ENCODE data around the gene COL20A1.

COL20A1 gene

GRCh38 chr20:63361519-63362435 lies 68.8 kb downstream of the COL20A1 start:
- no peak overlapping the region for H3K27ac ChIP-seq
- H4K20me1 ChIP-seq, result peaks cover 0 to 83% (median 7%) of the 10 kb centered on the region in 11 experiments; a peak in 10 of 22 replicates
- no peak overlapping the region for H3K4me3 ChIP-seq
- H3K4me2 ChIP-seq, result peak overlapping the region in 7 of 11 experiments; percentile 16 to 53 (median 24); a peak in 8 of 22 replicates
- no peaks in the 10 kb centered on the region for H3K36me3 ChIP-seq
- H3K27me3 ChIP-seq, result peaks cover 45 to 74% (median 57%) of the 10 kb centered on the region in 11 experiments
- no peak overlapping the region for H3K9ac ChIP-seq
- H3K9me3 ChIP-seq (replicated peaks in 1 of 11), result no peaks in the 10 kb centered on the region
- no peak for TF ChIP-seq Cebpa-rat (IDR thresholded peaks at IDR 0.05)
- H3K4me1 ChIP-seq, result peaks cover 0 to 26% (median 17%) of the 10 kb centered on the region in 10 experiments; a peak in 12 of 20 replicates

- Histone ChIP-seq H3K4me3 (no peak overlapping the region), H3K27ac (no peak overlapping the region), H3K9ac (no peak overlapping the region), H3K9me3 (replicated peaks in 1 of 11) (no peaks in the 10 kb centered on the region), H3K27me3 (peaks cover 45 to 69% (median 57%) of the 10 kb centered on the region in 11 experiments), H3K4me1 (peaks cover 0 to 33% (median 24%) of the 10 kb centered on the region in 10 experiments; a peak in 14 of 20 replicates), H3K36me3 (no peaks in the 10 kb centered on the region), H4K20me1 (peaks cover 0 to 87% (median 7%) of the 10 kb centered on the region in 11 experiments; a peak in 10 of 22 replicates), H3K4me2 (no peak overlapping the region)
- TF ChIP-seq Cebpa-rat (IDR thresholded peaks at IDR 0.05), result no peak
Observed at GRCh38 chr20:63362436-63363009, 69.5 kb downstream of the COL20A1 start.

- peaks cover 0 to 83% (median 7%) of the 10 kb centered on the region in 11 experiments; a peak in 10 of 22 replicates for H4K20me1 ChIP-seq
- no peaks in the 10 kb centered on the region for H3K9me3 ChIP-seq (replicated peaks in 1 of 11)
- peaks cover 45 to 61% (median 53%) of the 10 kb centered on the region in 11 experiments for H3K27me3 ChIP-seq
- no peak overlapping the region for H3K4me3 ChIP-seq
- peaks cover 0 to 35% (median 26%) of the 10 kb centered on the region in 10 experiments; a peak in 14 of 20 replicates for H3K4me1 ChIP-seq
- no peak overlapping the region for H3K27ac ChIP-seq
- H3K9ac ChIP-seq, result no peak overlapping the region
- TF ChIP-seq Cebpa-rat (IDR thresholded peaks at IDR 0.05), result no peak
- H3K4me2 ChIP-seq, result no peak overlapping the region
- H3K36me3 ChIP-seq, result no peaks in the 10 kb centered on the region
Observed at GRCh38 chr20:63363013-63363957, 70.3 kb downstream of the COL20A1 start.

GRCh38 chr20:63363981-63364561 lies 71.1 kb downstream of the COL20A1 start:
- H3K36me3 ChIP-seq, result no peaks in the 10 kb centered on the region
- peaks cover 38 to 53% (median 45%) of the 10 kb centered on the region in 11 experiments for H3K27me3 ChIP-seq
- peaks cover 0 to 85% (median 7%) of the 10 kb centered on the region in 11 experiments; a peak in 10 of 22 replicates for H4K20me1 ChIP-seq

GRCh38 chr20:63364801-63365585 lies 72.0 kb downstream of the COL20A1 start:
- Histone ChIP-seq H3K36me3 (no peaks in the 10 kb centered on the region), H3K4me1 (peaks cover 0 to 35% (median 26%) of the 10 kb centered on the region in 10 experiments; a peak in 14 of 20 replicates), H4K20me1 (peaks cover 0 to 87% (median 7%) of the 10 kb centered on the region in 11 experiments; a peak in 10 of 22 replicates), H3K4me2 (peak overlapping the region in 6 of 11 experiments; percentile 7 to 54 (median 42); a peak in 9 of 22 replicates), H3K27me3 (peaks cover 29 to 44% (median 35%) of the 10 kb centered on the region in 11 experiments), H3K9ac (no peak overlapping the region), H3K9me3 (replicated peaks in 1 of 11) (no peaks in the 10 kb centered on the region), H3K27ac (no peak overlapping the region), H3K4me3 (no peak overlapping the region)
- no peak for TF ChIP-seq Cebpa-rat (IDR thresholded peaks at IDR 0.05)

More at GRCh38 chr20:63363981-63364561, 71.1 kb downstream of the COL20A1 start:
- peaks cover 0 to 35% (median 26%) of the 10 kb centered on the region in 10 experiments; a peak in 14 of 20 replicates for H3K4me1 ChIP-seq
- no peak overlapping the region for H3K27ac ChIP-seq
- H3K4me3 ChIP-seq, result no peak overlapping the region
- no peak for TF ChIP-seq Cebpa-rat (IDR thresholded peaks at IDR 0.05)
- no peak overlapping the region for H3K9ac ChIP-seq
- H3K4me2 ChIP-seq, result no peak overlapping the region
- H3K9me3 ChIP-seq (replicated peaks in 1 of 11), result no peaks in the 10 kb centered on the region

GRCh38 chr20:63365601-63366389 lies 72.8 kb downstream of the COL20A1 start:
- no peaks in the 10 kb centered on the region for H3K9me3 ChIP-seq (replicated peaks in 1 of 11)
- TF ChIP-seq Cebpa-rat (IDR thresholded peaks at IDR 0.05), result no peak
- H3K4me1 ChIP-seq, result peaks cover 0 to 39% (median 29%) of the 10 kb centered on the region in 10 experiments; a peak in 14 of 20 replicates
- H3K27ac ChIP-seq, result no peak overlapping the region
- peak overlapping the region in 4 of 11 experiments; percentile 7 to 54 (median 38); a peak in 6 of 22 replicates for H3K4me2 ChIP-seq
- H3K4me3 ChIP-seq, result no peak overlapping the region
- H3K27me3 ChIP-seq, result peaks cover 21 to 36% (median 27%) of the 10 kb centered on the region in 11 experiments
- H3K9ac ChIP-seq, result no peak overlapping the region
- H4K20me1 ChIP-seq, result peaks cover 0 to 83% (median 6%) of the 10 kb centered on the region in 11 experiments; a peak in 10 of 22 replicates
- H3K36me3 ChIP-seq, result no peaks in the 10 kb centered on the region

Data from BLaER1 treated with 17β-estradiol and CSF1 and Interleukin-3, amounts not matched to agents 10 nM and 100 nM (cell line).